Jurkat, Clone E6-1 (cell line): Measurements from ENCODE around the gene ANLN.
"Not testable (repeated sequence)": the region's sequence is repeated elsewhere in the genome, so short reads cannot be mapped to it uniquely, and the experiment has no call there.

ENCODE experiments used
- DNase-seq: peaks from one replicate; pipeline ENCODE4 v3.0.0-alpha.2; 2011; ENCODE audit warnings: low read depth, low spot score
- H3K4me3 ChIP-seq: 2 replicates; pipeline ENCODE4 v1.5.1; 2011; ENCODE audit warnings: mild to moderate bottlenecking, low read length, control low read depth, moderate library complexity

Gene ANLN

GRCh38 chr7:36488672-36489071, 99.0 kb downstream of the ANLN start:
- DNase-seq, H3K4me3 ChIP-seq: not testable (repeated sequence)

- H3K4me3 ChIP-seq = no peak overlapping the region
- no peak for DNase-seq
Measured at GRCh38 chr7:36490419-36490830, 100.8 kb downstream of the ANLN start.

GRCh38 chr7:36491317-36491716, 101.7 kb downstream of the ANLN start:
- no peak overlapping the region for H3K4me3 ChIP-seq
- no peak for DNase-seq

- DNase-seq = no peak
- no peak overlapping the region for H3K4me3 ChIP-seq
Measured at GRCh38 chr7:36496576-36496975, 106.9 kb downstream of the ANLN start.

GRCh38 chr7:36497176-36497575, 107.5 kb downstream of the ANLN start:
- H3K4me3 ChIP-seq, DNase-seq: not testable (repeated sequence)

GRCh38 chr7:36497775-36498174, 108.1 kb downstream of the ANLN start:
- no peak overlapping the region for H3K4me3 ChIP-seq
- DNase-seq = no peak
